ENCODE data around the gene LRIT2.

LRIT2 gene, protein sequence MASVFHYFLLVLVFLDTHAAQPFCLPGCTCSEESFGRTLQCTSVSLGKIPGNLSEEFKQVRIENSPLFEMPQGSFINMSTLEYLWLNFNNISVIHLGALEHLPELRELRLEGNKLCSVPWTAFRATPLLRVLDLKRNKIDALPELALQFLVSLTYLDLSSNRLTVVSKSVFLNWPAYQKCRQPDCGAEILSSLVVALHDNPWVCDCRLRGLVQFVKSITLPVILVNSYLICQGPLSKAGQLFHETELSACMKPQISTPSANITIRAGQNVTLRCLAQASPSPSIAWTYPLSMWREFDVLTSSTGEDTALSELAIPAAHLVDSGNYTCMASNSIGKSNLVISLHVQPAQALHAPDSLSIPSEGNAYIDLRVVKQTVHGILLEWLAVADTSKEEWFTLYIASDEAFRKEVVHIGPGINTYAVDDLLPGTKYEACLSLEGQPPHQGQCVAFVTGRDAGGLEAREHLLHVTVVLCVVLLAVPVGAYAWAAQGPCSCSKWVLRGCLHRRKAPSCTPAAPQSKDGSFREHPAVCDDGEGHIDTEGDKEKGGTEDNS

DNA sequence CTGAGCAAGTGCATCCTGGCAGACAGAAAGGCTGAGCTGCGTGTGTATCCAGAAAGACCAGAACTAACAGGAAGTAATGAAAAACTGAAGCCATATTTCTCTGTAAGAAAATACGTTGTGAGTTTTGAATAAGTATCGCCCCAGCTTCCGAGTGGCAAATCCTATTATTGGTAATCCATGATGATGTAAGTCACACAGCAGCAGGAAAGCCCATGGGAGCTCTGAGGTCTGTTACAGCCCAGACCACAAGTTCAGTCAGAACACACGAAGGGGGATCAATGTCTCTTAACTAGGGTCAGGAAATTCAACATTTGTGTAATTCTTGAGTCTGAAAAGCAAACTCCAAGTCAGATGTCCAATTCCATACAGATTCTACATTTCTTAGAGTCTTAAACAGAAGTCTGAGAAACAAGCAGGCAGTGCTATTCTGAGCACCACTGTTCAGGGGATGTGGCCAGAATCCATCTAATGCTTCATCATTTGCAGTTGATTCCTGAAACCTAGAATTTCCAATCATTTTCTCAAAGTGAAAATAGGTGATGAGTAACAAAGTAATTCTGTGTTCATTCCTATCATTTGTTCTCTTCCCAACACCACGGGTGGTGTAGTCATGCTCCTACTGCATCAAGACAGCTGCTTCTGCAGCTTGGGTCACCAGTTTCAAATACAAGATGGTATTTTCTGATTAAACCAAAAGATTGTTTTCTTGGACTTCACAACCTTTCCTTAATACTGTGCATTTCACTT, at the start of gene LRIT2:
LRIT2 (minus strand) TSS at position 118 of the 747 bp plus-strand sequence; CDS start at position 94, 24 bp downstream.
- DNase-seq (ENCODE audit: low read depth), result no peak

DNA sequence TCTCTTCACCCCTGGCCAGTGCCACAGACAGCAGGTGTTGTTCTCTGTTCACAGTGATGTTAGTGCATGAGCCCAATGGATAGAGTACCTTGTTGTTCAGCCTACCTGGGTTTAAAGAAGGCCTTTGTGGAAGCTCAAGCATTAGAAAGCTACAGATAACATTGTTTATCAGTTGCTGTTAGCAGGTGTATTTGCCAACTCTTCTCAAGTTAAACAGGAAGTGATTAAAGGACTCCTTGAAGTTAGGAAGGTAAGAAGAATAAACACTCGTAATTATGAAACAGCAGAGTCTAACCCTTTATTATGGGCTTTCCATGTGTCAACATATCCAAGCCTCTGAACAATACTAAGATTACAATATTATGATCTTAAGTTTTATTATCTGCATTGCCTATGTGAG, 45.4 kb upstream of the LRIT2 start:
- no peak for DNase-seq (ENCODE audit: low read depth)

- no peak for DNase-seq (ENCODE audit: low read depth)
Observed at GRCh38 chr10:84269773-84270172, 44.4 kb upstream of the LRIT2 start.

GRCh38 chr10:84269162-84269561, 43.8 kb upstream of the LRIT2 start:
- no peak for DNase-seq (ENCODE audit: low read depth)

DNA sequence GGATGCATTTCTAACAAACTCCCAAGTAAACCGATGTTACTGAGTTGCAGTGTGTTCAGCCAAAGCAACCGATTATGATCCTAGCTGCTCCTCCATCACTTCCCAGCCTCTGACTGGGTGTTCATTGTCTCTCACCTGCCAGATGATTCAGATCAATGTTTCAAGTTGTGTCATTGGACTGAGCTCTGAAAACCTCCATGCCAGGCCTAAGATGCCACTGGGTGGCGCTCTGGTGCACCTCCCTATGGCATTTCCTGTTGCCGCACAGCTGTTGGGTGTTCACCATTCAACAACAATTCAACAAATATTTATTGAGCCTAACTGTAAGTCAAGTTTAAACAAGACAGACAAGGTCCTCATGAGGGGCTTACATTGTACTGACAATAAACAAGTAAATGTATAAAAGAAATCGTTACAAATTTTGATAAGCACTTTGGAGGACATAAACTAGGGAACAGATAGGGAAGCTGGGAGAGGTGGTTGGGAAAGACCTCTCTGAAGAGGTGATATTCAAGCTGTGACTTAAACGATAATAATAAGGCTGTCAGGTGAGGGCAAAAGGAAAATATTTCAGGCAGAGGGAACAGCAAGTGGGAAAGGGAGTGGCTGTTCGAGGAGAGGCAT, 42.3 kb upstream of the LRIT2 start:
- DNase-seq (ENCODE audit: low read depth), result peak; percentile 49

GRCh38 chr10:84265418-84265817, 40.1 kb upstream of the LRIT2 start:
- no peak for DNase-seq (ENCODE audit: low read depth)

DNA sequence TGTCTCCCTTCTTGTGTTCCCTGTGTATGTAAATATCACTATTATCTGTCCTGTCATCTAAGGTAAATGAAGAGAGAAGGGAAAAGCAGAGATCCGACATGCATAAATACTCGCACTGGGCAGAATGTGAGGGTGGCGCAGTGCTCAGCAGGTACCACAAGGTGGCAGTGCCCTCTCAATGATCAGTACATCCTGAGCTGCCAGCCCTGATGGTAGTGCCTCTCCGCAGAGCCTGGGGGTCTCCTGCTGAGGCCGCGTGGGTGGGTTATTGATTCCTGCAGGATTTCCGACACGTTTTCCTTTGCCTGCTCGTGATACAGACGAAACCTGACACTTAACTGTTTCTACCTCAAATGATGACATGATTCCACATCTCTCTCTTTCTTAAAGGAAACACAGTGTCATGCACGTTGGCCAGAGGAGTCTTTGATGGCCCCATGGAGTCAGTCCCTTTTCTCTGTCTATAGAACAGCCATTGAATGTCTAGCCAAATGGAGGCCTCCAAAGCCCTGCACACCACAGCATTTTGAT, 39.3 kb upstream of the LRIT2 start:
- DNase-seq (ENCODE audit: low read depth), result peak; percentile 57

DNA sequence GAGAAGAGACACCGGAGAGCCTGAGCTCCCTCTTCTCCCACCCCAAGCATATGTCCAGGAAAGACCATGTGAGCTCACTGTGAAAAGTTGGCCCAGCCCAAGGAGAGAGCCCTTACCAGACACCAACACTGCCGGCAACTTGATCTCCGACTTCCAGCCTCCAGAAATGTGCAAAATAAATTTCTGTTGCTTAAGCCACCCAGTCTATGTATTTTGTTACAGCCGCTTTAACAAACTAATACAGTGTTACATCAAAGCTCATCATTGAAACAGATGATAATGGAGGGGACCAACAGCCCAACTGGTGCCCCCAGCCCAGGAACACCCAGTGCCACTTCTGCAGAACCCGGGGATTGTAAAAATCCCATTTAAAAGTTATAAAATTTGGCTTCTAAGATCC, 38.4 kb upstream of the LRIT2 start:
- no peak for DNase-seq (ENCODE audit: low read depth)

- DNase-seq (ENCODE audit: low read depth), result no peak
Observed at GRCh38 chr10:84262190-84262956, 37.0 kb upstream of the LRIT2 start.

GRCh38 chr10:84261236-84261915, 36.0 kb upstream of the LRIT2 start:
- no peak for DNase-seq (ENCODE audit: low read depth)

- DNase-seq (ENCODE audit: low read depth), result no peak
Observed at GRCh38 chr10:84258034-84258695, 32.8 kb upstream of the LRIT2 start.

GRCh38 chr10:84257343-84258020, 32.1 kb upstream of the LRIT2 start:
- DNase-seq (ENCODE audit: low read depth), result no peak

- no peak for DNase-seq (ENCODE audit: low read depth)
Observed at GRCh38 chr10:84256510-84257342, 31.4 kb upstream of the LRIT2 start.

DNA sequence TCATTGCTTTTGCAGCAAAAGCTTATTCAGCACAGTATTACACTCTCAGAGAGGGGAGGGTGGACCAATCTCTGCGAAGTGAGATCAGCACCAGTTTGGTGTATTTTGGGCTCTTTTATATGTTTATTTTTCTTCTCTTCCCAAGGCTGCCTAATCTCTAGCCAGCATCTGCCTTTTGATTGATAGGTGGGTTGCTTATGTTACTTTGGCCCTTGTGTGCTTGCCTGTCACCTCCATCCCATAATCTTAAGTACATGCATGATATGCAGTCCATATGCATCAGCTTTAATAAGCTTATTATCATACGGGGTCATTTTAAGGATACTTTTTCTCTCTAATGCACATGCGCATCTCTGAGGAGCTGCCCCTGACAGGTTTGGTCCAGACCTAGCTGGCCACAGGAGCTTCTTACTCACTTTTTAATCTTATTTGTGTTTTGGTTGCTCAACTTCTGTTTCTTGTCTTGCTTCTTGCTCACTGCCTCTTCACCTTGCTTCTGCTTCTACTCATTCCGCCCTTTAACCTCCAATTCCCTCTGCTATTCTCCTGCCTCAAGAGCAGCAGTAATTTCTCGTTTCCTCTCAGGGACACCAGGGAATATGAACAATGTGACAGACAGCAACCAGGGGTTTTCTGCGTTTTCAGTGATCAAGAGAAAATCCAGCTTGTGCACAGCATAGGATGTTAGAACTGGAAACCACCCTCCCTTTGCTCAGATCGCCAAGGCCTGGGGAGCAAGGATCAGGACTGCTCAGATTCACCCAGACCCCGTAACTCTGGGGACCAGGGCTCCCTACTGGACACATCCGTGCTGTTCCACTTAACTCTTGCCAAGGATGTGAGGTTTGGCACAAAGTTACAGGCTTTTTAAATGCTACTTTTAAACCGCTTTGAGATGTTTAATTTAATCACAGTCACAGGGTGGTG, 29.5 kb upstream of the LRIT2 start:
- DNase-seq (ENCODE audit: low read depth), result no peak

- DNase-seq (ENCODE audit: low read depth), result no peak
Observed at GRCh38 chr10:84248794-84249193, 23.4 kb upstream of the LRIT2 start.

DNA sequence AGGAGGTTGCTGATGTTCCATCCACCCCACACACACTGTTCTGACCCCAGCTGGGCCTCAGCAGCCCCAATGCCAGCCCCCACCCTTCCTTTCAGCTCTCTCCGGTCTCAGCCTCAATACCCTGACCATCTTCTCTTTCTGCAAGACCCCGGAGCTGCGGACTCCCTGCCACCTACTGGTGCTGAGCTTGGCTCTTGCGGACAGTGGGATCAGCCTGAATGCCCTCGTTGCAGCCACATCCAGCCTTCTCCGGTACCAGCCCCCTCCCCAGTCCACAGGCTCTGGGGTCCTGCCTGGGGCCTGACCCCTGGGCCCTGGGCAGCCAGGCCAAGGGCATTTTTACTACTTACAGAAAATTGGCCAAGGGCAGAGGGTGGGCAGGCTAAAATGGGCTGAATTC, 22.2 kb upstream of the LRIT2 start:
- no peak for DNase-seq (ENCODE audit: low read depth)

DNA sequence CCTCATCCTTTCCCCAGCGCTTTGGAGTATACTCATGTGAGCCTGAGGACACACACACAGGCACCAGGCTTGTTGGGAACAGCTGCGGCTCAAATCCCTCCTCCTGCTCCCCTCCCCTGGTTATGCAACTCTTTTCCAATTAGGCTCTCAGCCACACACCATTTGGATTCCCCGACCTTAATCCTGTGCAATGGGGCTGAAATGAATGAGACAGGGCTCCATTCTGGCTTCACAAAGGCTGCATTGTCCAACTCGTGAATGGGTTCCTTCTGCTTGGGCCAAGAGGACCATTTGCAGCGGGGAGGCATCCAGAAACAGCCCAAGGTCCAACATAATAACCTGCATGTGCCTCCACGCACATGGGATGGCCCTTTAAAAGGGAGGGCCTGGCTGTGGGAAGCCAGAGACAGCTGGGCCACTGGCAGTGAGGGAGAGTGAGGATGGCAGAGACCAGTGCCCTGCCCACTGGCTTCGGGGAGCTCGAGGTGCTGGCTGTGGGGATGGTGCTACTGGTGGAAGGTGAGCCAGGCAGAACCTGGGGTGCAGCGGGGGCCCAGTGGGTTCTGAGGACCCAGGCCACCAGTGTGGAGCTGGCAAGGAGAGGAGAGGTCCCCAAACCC, 19.4 kb upstream of the LRIT2 start, which contains the start of gene RGR:
RGR (plus strand) TSS at position 403 of the 620 bp plus-strand sequence; CDS start at position 441, 38 bp downstream.
- no peak for DNase-seq (ENCODE audit: low read depth)

All from activated gamma-delta T cell treated with anti-CD3 and anti-CD28 coated beads, Interleukin-2, amount 50 U/mL, for 16 hours (primary cell).